Endometrium (tissue), 2 donors: ENCODE measurements around the gene PCSK7.
"Not testable (repeated sequence)": the region's sequence is repeated elsewhere in the genome, so short reads cannot be mapped to it uniquely, and the experiment has no call there.

Experiments
- FAIRE-seq: peaks from 2 replicates; lab custom pipeline; 2012; peaks lifted over from hg19 to GRCh38; lab: Jason Lieb, UNC
- donor health status: control.
- donor health status: control.

PCSK7 gene

GRCh38 chr11:117214404-117215110, 17.3 kb downstream of the PCSK7 start:
- no peak for FAIRE-seq

GRCh38 chr11:117212697-117213355, 19.0 kb downstream of the PCSK7 start:
- FAIRE-seq = no peak

- no peak for FAIRE-seq
Observed at GRCh38 chr11:117210620-117211019, 21.3 kb downstream of the PCSK7 start.

- FAIRE-seq = not testable (repeated sequence)
Observed at GRCh38 chr11:117209351-117210125, 22.3 kb downstream of the PCSK7 start.

- FAIRE-seq = not testable (repeated sequence)
Observed at GRCh38 chr11:117208710-117209109, 23.2 kb downstream of the PCSK7 start.

- FAIRE-seq = not testable (repeated sequence)
Observed at GRCh38 chr11:117207481-117207880, 24.4 kb downstream of the PCSK7 start.

GRCh38 chr11:117206859-117207258, 25.0 kb downstream of the PCSK7 start:
- not testable (repeated sequence) for FAIRE-seq

GRCh38 chr11:117206111-117206510, 25.8 kb downstream of the PCSK7 start:
- FAIRE-seq = not testable (repeated sequence)

GRCh38 chr11:117205211-117205818, 26.6 kb downstream of the PCSK7 start:
- no peak for FAIRE-seq

GRCh38 chr11:117204283-117205080, 27.4 kb downstream of the PCSK7 start:
- FAIRE-seq = no peak

GRCh38 chr11:117203069-117203407, 28.8 kb downstream of the PCSK7 start:
- no peak for FAIRE-seq

GRCh38 chr11:117202386-117203068, 29.3 kb downstream of the PCSK7 start:
- no peak for FAIRE-seq

- no peak for FAIRE-seq
Observed at GRCh38 chr11:117201658-117202305, 30.1 kb downstream of the PCSK7 start.

- FAIRE-seq = no peak
Observed at GRCh38 chr11:117200813-117201657, 30.8 kb downstream of the PCSK7 start.

GRCh38 chr11:117199916-117200812, 31.7 kb downstream of the PCSK7 start:
- no peak for FAIRE-seq

GRCh38 chr11:117199053-117199915, 32.6 kb downstream of the PCSK7 start, which contains the start of gene TAGLN:
Gene TAGLN (plus strand): TSS chr11:117199370. CDS start chr11:117203014, 3,644 bp downstream.
- FAIRE-seq = peak; percentile 29

- FAIRE-seq = no peak
Observed at GRCh38 chr11:117198613-117199012, 33.3 kb downstream of the PCSK7 start.
